Measurements from ENCODE around the gene CADM4.

CADM4 gene

GRCh38 chr19:43578787-43579186 is 60.9 kb downstream of the CADM4 start:
- DNase-seq = no peak

- no peak for DNase-seq
These were observed 63.4 kb downstream of the CADM4 start for GRCh38 chr19:43575955-43576878.

DNA sequence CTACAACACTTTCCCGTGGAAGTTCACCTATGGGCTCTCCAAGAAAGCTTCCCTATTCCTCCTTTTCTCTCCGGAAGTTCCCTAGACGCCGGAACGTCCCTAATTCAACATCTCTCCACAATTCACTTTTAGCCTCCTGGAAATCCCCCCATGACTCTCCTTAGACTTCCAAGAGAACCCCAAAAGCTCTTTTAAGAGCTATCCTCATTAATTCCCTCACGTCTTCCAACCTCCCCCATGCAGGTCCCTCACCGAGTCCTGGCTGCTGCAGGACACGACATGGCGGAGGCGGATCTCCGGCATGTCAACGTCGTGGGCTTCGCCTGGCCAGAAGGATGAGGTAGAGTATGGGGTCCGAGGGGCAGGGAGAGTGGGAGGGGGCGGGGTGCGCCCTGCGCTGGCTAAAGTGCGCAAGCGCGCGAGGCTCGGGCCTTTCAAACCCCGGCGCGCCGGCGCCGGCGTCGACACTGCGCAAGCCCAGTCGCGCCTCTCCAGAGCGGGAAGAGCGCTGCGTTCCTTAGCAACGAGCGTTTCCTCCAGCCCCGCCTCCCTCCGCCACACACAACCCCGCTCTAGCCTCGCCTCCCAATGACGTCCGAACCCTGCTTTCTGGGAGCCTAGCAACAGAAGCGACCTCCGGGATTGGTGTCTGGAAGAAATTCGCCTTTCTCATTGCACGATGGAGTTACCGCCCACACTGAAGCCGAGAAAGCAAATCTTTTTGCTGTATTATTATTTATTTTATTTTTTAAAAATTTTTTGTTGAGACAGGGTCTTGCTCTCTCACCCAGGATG is 64.3 kb downstream of the CADM4 start, which contains the start of the genes PINLYP and XRCC1:
PINLYP (plus strand) TSS at position 646 of the 795 bp plus-strand sequence. CDS start 1,391 bp downstream, outside the sequence.
XRCC1 (minus strand) TSS at position 372 of the 795 bp plus-strand sequence; CDS start at position 303, 69 bp downstream.
- peak; percentile 92 for DNase-seq

- DNase-seq = no peak
These were observed 65.1 kb downstream of the CADM4 start for GRCh38 chr19:43574424-43575155.
